Ovary (tissue), 9 donors: ENCODE results near the gene S100A10. TPM values are rescaled to one million over a fixed set of nuclear protein-coding genes. Genes with fewer than 3 reads are reported as not detected.

Experiments used
- DNase-seq, 5 donors: peaks; one replicate each; pipeline ENCODE4 v3.0.0-alpha.2; 2019 to 2020
- H3K27ac ChIP-seq, 2 donors: fragments of 200-600 bp; one replicate each; pipeline versions ENCODE4 v1.5.1 to v1.8.0; 2019 to 2022
- H3K27me3 ChIP-seq: fragments of 200-600 bp; one replicate; pipeline ENCODE4 v1.8.0; 2022
- H3K36me3 ChIP-seq: fragments of 200-600 bp; sonication (generic); one replicate; pipeline ENCODE4 v1.5.1; 2019
- H3K4me1 ChIP-seq: one replicate; pipeline ENCODE4 v1.8.1; 2013; ENCODE audit warnings: mild to moderate bottlenecking, moderate library complexity; ENCODE audit not compliant: insufficient read depth
- H3K4me3 ChIP-seq: fragments of 200-600 bp; sonication (generic); one replicate; pipeline ENCODE4 v1.5.1; 2017
- H3K9me3 ChIP-seq, 2 donors: fragments of 200-600 bp in 1 of 2; sonication (generic) in 1 of 2; one replicate each; pipeline versions ENCODE4 v1.5.1 to v1.8.1; 2013 to 2019; ENCODE audit warnings: mild to moderate bottlenecking in 1 of 2, moderate library complexity in 1 of 2
- CTCF ChIP-seq, 3 donors: fragments of 450-650 bp in 2 of 3; fragments of 200-600 bp in 1 of 3; IDR thresholded peaks; one replicate each; pipeline versions ENCODE4 v1.5.1 to v1.8.0; 2016 to 2022; ENCODE audit warnings: antibody characterized with exemption in 3 of 3, mild to moderate bottlenecking in 1 of 3
- EP300 ChIP-seq: sonication (generic); formaldehyde crosslinking; IDR thresholded peaks from one replicate; pipeline ENCODE4 v1.6.1; 2017; ENCODE audit warnings: antibody characterized with exemption
- POLR2A ChIP-seq: fragments of 450-650 bp; IDR thresholded peaks from one replicate; pipeline ENCODE4 v1.6.1; 2017; ENCODE audit warnings: antibody characterized with exemption, mild to moderate bottlenecking, moderate library complexity
- WGBS, 3 donors: extraction: QIAGEN DNeasy Blood & Tissue Kit in 1 of 3; methylation state at CpG; one replicate each; pipeline versions ENCODE4 v1.1.5 to v1.1.7; 2013 to 2017; 5-methylcytosine and 5-hydroxymethylcytosine counted together
- intact Hi-C, 4 donors: fragments of 100-400 bp; cut with DNase I; formaldehyde crosslinking; loops; one replicate each; pipeline versions ENCODE4 v1.11.0 to v1.15.1; 2022 to 2023
- polyA plus RNA-seq, 2 donors: library from polyadenylated mRNA; stranded (reverse); fragments of 200-250 nt in 1 of 2; fragments of 350-450 nt in 1 of 2; fragmentation: Illumina TruSeq in 1 of 2; extraction: RNeasy Lipid Tissue Mini Kit (QIAGEN cat#74804) in 1 of 2; gene quantifications; one replicate each; pipeline ENCODE4 v1.2.3, GENCODE V29; 2013 to 2014
- total RNA-seq, 7 donors: library from RNA; depleted of rRNA in 2 of 7; stranded (reverse); fragments of >200 nt in 2 of 7; fragmentation: NEBNext Ultra II Directional in 3 of 7; extraction: Animal tissue kit (Norgen Biotek cat#: 25700) in 3 of 7; gene quantifications; one replicate each; pipeline versions ENCODE4 v1.1.0 to v1.2.4, GENCODE V29; 2016 to 2023
- donor health status: DM: no; HTN: no; CAD: no; lungs with moderate emphysema.
- donor health status: DM: no; HTN: no; CAD: no.
- donor health status: Bipolar disorder and iron deficiency.
- donor health status: DM: yes; HTN: yes; CAD: no.
- donor health status: DM: no; HTN: no; CAD: no.
- donor health status: DM: yes; HTN: yes; CAD: no.

S100A10 gene
- total and polyA plus RNA-seq, 9 donors, result 38.6 to 642 (median 213) TPM

DNA sequence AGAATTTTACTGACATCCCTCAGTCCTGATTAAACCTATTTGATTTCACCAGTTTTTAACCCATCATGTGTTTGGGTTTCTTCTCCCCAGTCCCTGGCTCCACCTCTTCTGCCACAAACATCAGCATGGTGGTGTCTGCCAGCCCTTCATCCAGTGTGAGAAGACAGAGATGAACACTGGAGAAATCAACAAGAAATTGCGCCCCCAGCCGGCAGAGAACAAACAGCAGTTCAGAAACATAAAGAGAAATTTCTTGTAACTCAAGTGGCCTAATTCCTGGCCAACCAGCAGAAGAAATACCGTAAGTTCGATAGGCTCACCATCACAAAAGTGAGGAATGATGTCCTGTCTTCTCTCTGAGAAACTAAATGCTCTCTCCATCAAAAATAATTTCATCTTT is 24.9 kb upstream of the S100A10 start:
- intact Hi-C loops, result no loop called here
- H3K4me3 ChIP-seq, result no peak overlapping the region
- H3K4me1 ChIP-seq, result no peaks in the 10 kb centered on the region
- no peaks in the 10 kb centered on the region for H3K36me3 ChIP-seq
- no peaks in the 10 kb centered on the region for H3K27me3 ChIP-seq
- no peaks in the 10 kb centered on the region for H3K9me3 ChIP-seq
- WGBS, 3 donors, result 50 to 52% (median 52%) methylated on average over 4 of the region's 4 CpGs
- DNase-seq, result no peak
- no peak overlapping the region for H3K27ac ChIP-seq
- TF ChIP-seq POLR2A (no peak), CTCF (IDR thresholded peaks at IDR 0.05) (no peak), EP300 (no peak)

DNA sequence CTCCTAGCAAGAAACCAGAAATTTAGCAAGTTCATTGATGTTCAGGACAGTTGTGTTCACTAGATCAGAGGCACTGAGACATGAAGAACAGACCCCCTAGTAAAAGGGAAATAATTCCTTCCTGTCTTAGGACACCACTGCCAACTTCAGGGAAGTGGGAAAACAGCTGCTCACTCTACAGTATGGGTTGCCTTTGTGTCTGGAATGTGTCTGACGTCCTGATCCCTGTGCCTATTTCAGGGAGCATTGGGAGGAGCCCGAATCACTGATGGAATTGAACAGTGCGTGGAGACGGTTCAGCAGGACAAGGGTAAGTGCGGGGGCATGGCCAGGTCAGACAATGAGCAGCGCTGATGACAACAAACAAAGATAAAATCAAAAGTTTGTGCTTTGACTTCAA is 22.1 kb upstream of the S100A10 start:
- TF ChIP-seq POLR2A (no peak), EP300 (no peak), CTCF (IDR thresholded peaks at IDR 0.05) (no peak)
- no peak overlapping the region for H3K4me3 ChIP-seq
- no peaks in the 10 kb centered on the region for H3K9me3 ChIP-seq
- H3K27ac ChIP-seq, result no peak overlapping the region
- H3K36me3 ChIP-seq, result no peaks in the 10 kb centered on the region
- WGBS, 3 donors, result 41 to 47% (median 45%) methylated on average over 6 of the region's 6 CpGs
- DNase-seq, result no peak
- intact Hi-C loops, result no loop called here
- no peaks in the 10 kb centered on the region for H3K4me1 ChIP-seq
- no peaks in the 10 kb centered on the region for H3K27me3 ChIP-seq

GRCh38 chr1:152014943-152015342 is 21.3 kb upstream of the S100A10 start:
- Histone ChIP-seq H3K4me3 (no peak overlapping the region), H3K27ac (no peak overlapping the region), H3K36me3 (no peaks in the 10 kb centered on the region), H3K4me1 (no peaks in the 10 kb centered on the region), H3K9me3 (no peaks in the 10 kb centered on the region), H3K27me3 (no peaks in the 10 kb centered on the region)
- intact Hi-C loops, result no loop called here
- WGBS, 3 donors, result 90 to 92% (median 91%) methylated on average over 1 of the region's 1 CpG
- no peak for TF ChIP-seq POLR2A
- TF ChIP-seq EP300, result no peak
- no peak for TF ChIP-seq CTCF (IDR thresholded peaks at IDR 0.05)
- no peak for DNase-seq

- intact Hi-C loops, result no loop called here
- Histone ChIP-seq H3K27ac (no peak overlapping the region), H3K9me3 (no peaks in the 10 kb centered on the region), H3K27me3 (no peaks in the 10 kb centered on the region), H3K36me3 (no peaks in the 10 kb centered on the region), H3K4me3 (no peak overlapping the region), H3K4me1 (no peaks in the 10 kb centered on the region)
- no peak for DNase-seq
- WGBS, 3 donors, result 25 to 28% (median 26%) methylated on average over 3 of the region's 3 CpGs
- TF ChIP-seq POLR2A (no peak), EP300 (no peak), CTCF (IDR thresholded peaks at IDR 0.05) (no peak)
Observed at GRCh38 chr1:152013664-152014237, 20.1 kb upstream of the S100A10 start.
